ENCODE data around the gene POLR1B. TPM values are rescaled to one million over a fixed set of nuclear protein-coding genes. Genes with fewer than 3 reads are reported as not detected.

The POLR1B gene
- total RNA-seq, 1 experiment from 2014 or later = 33.0 TPM

Small RNA genes within 50 kb of the gene (small RNA-seq; reads per million reads assigned to genes)
- gene RF00019 = not detected

Other genes with a start within 250 kb of the POLR1B start
- gene RGPD8, start 108.8 kb upstream of the POLR1B start, total RNA-seq (2014; rRNA removed; shearing (Covaris generic)) = 2.5 and 3.3 TPM in 2 replicates
- gene TTL, start 60.3 kb upstream of the POLR1B start, total RNA-seq (2014; rRNA removed; shearing (Covaris generic)) = 9.4 and 10.4 TPM in 2 replicates
- gene CHCHD5, start 42.1 kb downstream of the POLR1B start, total RNA-seq (2014; rRNA removed; shearing (Covaris generic)) = 24.7 and 36.1 TPM in 2 replicates
- gene SLC20A1, start 103.5 kb downstream of the POLR1B start, total RNA-seq (2014; rRNA removed; shearing (Covaris generic)) = 30.3 and 32.7 TPM in 2 replicates
- 1.4 and 1.6 TPM in 2 replicates for gene NT5DC4, start 178.6 kb downstream of the POLR1B start, total RNA-seq (2014; rRNA removed; shearing (Covaris generic))
- gene CKAP2L, start 222.1 kb downstream of the POLR1B start, total RNA-seq (2014; rRNA removed; shearing (Covaris generic)) = 2.5 and 4.0 TPM in 2 replicates
- not detected in 2 replicates for gene IL1A, start 242.0 kb downstream of the POLR1B start, total RNA-seq (2014; rRNA removed; shearing (Covaris generic))

Measured in HT-29 (cell line).